HuH-7.5 (cell line): ENCODE measurements around the gene PIBF1.
"Not testable (repeated sequence)": the region's sequence is repeated elsewhere in the genome, so short reads cannot be mapped to it uniquely, and the experiment has no call there.

Source experiments
- DNase-seq: peaks from one replicate; pipeline ENCODE4 v3.0.0; 2011; ENCODE audit warnings: low spot score

The PIBF1 gene

DNA sequence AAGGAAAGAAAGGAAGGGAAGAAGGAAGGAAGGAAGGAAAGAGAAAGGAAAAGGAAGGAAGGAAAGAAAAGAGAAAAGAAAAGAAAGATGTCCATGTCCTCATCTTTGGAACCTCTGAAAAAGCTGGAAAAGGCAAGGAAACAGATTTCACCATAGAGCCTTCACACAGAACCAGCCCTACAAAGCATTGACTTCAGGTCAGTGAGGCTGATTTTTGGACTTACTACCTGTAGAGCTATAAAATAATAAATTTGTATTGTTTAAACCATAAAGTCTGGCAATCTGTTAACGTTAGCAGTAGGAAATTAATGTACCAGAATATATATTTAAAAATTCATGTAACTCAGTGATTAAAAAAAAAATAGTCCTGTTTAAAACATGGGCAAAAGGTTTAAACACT lies 130.0 kb downstream of the PIBF1 start:
- no peak for DNase-seq

- DNase-seq: no peak
Observed at GRCh38 chr13:72920097-72920496, 138.2 kb downstream of the PIBF1 start.

DNA sequence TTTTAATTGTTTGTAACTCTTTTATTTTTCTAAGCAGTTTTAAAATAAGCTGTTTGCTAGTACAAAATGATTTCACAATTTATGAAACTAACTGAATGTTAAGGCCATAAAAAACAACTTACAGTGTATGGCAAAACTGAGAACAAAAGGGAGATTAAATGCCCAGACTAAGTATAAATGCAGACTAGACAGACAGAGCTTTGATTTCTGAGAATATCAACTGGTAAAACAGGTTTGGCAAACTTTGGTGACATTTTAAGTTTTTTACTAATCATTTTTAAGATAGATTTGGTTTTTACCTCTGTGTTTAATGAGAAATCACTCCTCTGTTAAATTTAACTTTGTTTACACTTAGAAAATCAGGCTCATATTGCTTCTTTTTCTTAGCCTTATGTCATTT lies 149.4 kb downstream of the PIBF1 start:
- no peak for DNase-seq

- no peak for DNase-seq
Observed at GRCh38 chr13:72932250-72932649, 150.3 kb downstream of the PIBF1 start.

GRCh38 chr13:72946267-72946666 lies 164.3 kb downstream of the PIBF1 start:
- not testable (repeated sequence) for DNase-seq

DNA sequence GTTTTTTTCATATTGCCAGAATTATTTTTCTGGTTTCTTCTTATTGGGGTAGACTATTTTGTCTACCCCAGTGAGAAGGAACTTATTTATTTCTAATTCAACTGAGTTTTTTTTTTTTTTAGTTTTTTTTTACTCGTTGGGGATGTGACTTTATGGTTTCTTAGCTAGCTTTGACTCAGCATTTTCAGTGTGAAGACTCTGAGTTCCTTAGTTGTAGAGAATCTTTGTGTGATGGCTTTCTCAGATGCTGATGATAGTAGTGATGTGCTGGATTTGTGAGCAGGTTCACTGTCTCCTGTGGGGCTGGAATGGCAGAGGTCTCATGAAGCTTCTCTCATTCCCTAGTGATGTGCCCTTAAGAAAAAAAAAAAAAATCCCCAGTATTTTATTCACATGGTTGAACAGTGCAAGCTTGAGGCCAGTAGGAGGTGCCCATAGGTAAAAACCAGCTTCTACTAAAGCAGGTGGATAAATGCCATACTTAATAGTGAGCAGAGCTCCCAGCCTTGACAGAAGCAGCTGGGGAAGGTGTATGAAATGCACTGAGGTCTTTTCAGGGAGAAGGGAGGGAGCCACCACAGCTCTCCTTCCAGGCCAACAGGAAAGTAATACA lies 170.7 kb downstream of the PIBF1 start:
- DNase-seq: no peak

- no peak for DNase-seq
Observed at GRCh38 chr13:72953391-72953965, 171.5 kb downstream of the PIBF1 start.

DNA sequence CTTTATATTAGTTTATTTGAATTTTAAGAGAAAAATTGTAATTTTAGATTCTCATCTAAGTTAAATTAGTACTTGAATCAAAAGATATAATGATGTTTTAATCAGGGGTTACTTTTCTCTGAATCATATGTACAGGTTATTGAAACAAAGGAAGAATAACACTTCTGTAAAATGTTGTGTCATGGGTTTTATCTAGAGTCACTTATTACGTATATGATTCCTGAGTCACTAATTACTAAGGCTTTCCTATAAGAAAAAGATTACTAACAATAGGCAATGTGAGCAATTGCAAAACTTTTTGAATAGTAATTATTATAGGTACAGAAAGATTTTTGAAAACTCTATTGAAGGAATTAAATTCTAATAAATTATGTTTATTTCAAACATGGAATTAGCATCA lies 177.7 kb downstream of the PIBF1 start:
- DNase-seq: no peak

GRCh38 chr13:72960114-72960513 lies 178.2 kb downstream of the PIBF1 start:
- DNase-seq: no peak

DNA sequence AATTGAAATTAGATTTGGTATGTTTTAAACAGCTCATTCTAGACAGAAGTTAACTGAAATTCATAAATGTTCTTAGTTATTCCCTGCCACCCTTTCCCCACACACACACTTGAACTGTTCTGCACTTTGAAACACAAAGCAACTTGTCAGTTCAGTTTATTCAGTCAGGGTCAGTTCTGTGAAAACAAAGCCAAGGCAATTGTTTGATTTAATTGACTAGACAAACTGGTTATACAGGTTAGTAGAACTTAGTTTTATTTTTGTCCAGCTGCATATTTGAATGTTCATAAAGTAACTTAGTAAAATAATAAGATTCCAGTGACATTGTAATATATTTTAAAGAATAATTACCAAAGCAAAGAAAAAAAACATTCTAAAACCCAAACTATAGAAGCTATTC lies 178.6 kb downstream of the PIBF1 start:
- DNase-seq: no peak

DNA sequence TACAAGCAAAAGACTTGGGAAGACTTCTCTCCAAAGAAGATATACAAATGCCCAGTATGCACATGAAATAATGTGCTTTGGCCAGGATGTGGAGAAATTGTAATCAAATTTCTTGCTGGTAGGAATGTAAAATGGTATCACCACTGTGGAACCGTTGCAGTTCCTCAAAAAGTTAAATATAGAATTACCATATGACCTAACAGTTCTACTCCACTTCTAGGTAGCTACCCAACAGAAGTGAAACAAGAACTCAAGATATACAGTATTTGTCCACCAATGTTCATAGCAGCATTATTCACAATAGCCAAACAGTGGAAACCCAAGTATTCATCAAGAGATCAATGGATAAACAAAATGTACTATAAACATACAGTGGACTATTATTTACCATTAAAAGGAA lies 181.8 kb downstream of the PIBF1 start:
- no peak for DNase-seq

DNA sequence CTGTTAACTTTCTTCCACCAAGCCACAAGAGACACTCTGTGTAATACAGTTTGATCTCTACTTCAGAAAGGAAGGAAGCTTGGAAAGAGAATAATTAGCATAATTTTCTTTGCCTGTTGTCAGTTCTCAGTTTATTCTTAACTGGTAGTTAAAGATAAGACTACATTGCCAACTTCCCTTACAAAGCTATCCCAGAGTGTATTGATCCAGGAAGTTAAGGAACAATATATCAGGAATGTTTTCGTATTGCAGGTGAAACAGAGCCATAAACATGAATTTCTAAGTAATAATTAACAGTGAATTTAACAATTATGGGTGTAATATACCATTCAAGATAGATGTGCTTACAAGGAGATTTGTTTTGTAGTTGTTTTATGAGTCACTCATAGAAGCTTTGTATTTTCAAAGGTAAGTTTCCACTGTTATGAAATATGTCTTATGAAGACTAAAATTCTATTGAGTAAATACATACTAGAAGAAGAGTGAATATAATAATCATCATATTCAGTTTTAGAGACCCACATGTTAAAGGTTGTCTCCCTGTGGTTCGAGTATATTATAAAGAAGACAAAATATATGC lies 188.5 kb downstream of the PIBF1 start:
- DNase-seq: no peak

DNA sequence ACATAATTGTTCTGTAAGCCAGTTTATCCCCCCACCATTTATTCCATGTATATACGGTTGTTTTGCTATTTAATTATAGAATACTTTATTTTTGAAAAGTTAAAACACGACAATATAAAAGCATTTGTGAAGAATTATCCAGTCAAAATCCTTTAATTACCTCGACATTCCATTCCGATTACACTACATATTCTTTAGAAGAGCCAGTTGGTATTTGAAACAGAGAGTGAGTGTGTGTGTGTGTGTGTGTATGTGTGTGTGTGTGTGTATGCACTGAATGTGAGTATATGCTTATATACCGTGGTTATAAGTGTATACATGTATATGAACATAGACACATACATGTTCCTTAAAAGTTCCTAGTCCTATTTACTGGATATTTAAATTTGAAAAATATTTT lies 189.0 kb downstream of the PIBF1 start:
- DNase-seq: no peak

- DNase-seq: no peak
Observed at GRCh38 chr13:72973234-72973633, 191.3 kb downstream of the PIBF1 start.

GRCh38 chr13:72983085-72983768 lies 201.3 kb downstream of the PIBF1 start:
- DNase-seq: no peak

- DNase-seq: no peak
Observed at GRCh38 chr13:72985610-72986009, 203.7 kb downstream of the PIBF1 start.

DNA sequence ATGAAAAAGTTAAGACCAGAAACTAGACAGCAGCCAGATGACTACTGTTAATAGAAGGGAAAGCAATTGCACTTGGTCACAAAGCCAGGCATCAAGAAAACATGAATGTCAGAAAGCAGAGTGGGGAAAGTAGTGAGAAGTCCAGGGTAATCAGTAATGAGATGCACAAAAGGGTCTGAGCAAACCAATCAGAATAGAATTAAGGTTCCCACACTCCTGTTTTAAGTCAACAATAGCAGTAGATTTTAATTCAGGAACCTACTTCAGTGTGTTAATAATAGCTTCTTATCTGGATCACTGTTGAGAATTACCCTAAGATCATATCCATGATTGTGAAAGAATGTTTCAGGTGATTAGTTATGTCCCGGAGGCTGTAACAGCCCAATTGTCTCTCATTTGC lies 204.3 kb downstream of the PIBF1 start:
- DNase-seq: no peak

DNA sequence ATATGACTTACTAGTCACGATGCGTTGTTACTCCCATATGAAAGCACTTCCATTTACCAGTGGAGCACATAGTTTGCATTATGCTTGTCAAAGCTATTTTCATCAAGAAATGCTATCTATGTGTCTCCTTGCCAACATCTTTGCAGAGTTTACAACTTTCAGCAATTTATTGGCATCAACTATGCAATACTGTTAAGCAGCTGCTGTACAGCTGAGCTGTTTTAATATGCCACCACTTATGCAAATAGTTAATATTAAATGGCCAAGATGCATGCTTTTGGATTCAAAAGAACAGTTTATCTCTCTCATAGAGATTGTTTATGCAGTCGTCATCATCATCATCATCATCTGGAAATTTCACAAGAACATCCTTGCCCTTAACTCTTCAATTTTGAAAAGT lies 209.0 kb downstream of the PIBF1 start:
- no peak for DNase-seq

DNA sequence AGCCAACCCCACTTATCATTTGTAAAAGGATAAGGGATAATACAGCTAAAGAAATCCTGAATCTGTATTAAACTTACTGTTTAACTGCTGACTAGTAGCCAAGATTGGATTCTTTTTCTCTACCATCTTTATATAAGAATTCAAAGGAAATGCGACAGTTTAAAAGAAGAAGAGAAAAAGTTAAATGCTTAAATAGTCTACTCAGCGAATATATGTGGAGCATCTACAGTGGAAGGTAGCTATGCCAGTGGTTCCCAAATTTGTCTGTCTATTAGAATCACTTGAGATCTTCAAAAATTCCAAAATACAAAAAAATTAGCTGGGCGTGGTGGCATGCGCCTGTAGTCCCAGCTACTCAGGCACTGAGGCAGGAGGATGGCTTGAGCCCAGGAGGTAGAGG lies 216.1 kb downstream of the PIBF1 start:
- DNase-seq: no peak

DNA sequence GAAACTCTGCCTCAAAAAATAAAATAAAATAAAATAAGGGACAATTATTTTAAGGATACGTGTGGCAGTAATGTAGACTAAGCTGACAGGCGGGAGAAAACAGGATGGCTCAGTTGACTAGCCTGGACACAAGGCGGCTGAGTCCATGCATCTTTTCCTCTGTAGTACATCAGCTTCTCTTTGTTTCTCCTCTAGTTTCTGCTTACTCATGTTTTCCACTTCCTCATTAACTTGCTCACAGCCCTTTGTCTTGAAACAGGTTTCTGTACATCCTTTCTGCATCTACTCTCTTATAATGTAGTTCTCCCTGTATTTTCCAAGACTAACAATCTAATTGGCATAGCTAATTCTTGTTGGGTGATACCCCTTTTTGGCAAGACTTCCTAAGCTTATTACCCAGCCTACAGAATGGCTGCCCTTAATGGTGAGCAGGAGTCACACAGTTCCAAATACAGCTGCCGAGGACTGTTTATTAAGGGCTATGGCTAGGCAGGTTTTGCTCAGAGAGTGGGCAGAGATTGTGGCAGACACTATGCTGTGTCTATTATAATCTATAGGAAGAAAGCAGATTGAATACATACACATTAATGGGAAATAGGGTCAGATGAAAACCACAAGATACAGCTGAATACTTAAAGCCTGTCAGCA lies 218.2 kb downstream of the PIBF1 start:
- DNase-seq: no peak

DNA sequence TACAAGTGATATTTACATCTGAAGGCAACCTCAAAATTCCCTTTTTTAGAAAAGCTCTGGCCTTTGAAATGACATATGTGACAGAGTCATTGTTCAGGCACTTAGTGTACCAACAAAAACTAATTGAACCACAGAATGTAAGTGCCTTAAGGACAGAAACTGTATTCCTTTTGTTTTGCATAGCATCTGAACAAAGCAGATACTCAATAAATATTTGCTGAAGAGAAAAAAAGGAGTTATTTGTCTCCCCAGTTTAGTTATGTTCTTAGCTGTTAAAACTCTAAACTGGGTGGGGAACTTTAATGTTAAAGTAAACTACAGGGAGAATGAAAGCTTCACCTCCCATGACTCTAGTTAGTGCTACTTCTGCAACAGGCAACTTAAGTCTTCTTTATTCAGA lies 220.0 kb downstream of the PIBF1 start:
- no peak for DNase-seq

- no peak for DNase-seq
Observed at GRCh38 chr13:73011751-73012150, 229.8 kb downstream of the PIBF1 start.

DNA sequence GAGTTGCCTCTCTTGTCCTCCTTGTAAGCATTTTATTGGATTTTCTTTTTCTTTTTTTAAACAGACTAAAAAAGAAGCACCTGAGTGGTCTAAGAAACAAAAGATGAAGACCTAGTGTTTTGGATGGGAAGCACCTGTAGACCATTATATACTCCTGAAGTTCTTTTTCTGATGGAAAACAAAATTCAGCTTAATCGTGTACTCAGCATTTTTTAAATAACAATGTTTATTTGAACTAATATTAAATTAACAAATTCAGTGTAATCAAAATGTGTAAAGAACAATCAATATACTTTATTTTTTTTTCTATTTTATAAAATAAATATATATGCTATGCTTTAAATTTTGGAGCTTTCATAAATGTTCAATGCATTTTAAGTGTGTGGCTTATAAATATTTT lies 233.9 kb downstream of the PIBF1 start:
- no peak for DNase-seq
